Endothelial cell of umbilical vein (primary cell): ENCODE results near the gene FZD10. TPM values are rescaled to one million over a fixed set of nuclear protein-coding genes. Genes with fewer than 3 reads are reported as not detected.

Experiments
- BruUV-seq: library from RNA; stranded (reverse); fragments of 400-500 nt; replicated peaks from 2 replicates; lab custom pipeline; 2021; lab: Mats Ljungman, UMichigan
- CTCF ChIA-PET: fragments of 300-600, 350-600 bp; sonication (Branson Sonifier 250); formaldehyde crosslinking; loops from one replicate; lab custom pipeline; 2021; ENCODE audit warnings: antibody characterized with exemption, inconsistent platforms; lab: Charles Lee
- POLR2A ChIA-PET: fragments of 300-600, 350-600 bp; sonication (Branson Sonifier 250); formaldehyde crosslinking; loops from one replicate; lab custom pipeline; 2021; ENCODE audit warnings: antibody characterized with exemption, inconsistent platforms; lab: Charles Lee
- DNase-seq: peaks from one replicate; pipeline ENCODE4 v3.0.0-alpha.2; 2011; ENCODE audit warnings: low read depth, low spot score
- FAIRE-seq: peaks from 2 replicates; lab custom pipeline; 2011; peaks lifted over from hg19 to GRCh38; lab: Jason Lieb, UNC
- H2AFZ ChIP-seq: 2 replicates; pipeline ENCODE4 v1.6.0; 2012; ENCODE audit warnings: low read depth, low read length, control low read depth, inconsistent platforms
- H3K27ac ChIP-seq: 2 replicates; pipeline ENCODE4 v1.5.1; 2011; ENCODE audit warnings: low read depth, mild to moderate bottlenecking, control low read depth, low read length, moderate library complexity; ENCODE audit not compliant: insufficient read depth
- H3K27me3 ChIP-seq, 2 experiments: 2 replicates each; pipeline versions ENCODE4 v1.6.0 to v1.6.1; 2011; ENCODE audit warnings: low read length in 2 of 2, mixed read lengths in 1 of 2; ENCODE audit not compliant: control insufficient read depth in 2 of 2, insufficient read depth in 2 of 2
- H3K36me3 ChIP-seq, 2 experiments: 2 replicates in 1 of 2; 3 replicates in 1 of 2; pipeline ENCODE4 v1.5.1; 2011; ENCODE audit warnings: low read length in 2 of 2, mild to moderate bottlenecking in 1 of 2, moderate library complexity in 1 of 2; ENCODE audit not compliant: control insufficient read depth in 2 of 2, insufficient read depth in 2 of 2; ENCODE audit errors: extremely low read depth in 1 of 2
- H3K4me1 ChIP-seq: 3 replicates; pipeline ENCODE4 v1.5.1; 2011; ENCODE audit warnings: mild to moderate bottlenecking, low read length; ENCODE audit not compliant: control insufficient read depth, insufficient read depth; ENCODE audit errors: extremely low read depth
- H3K4me2 ChIP-seq: 2 replicates; pipeline ENCODE4 v1.6.1; 2011; ENCODE audit warnings: low read length, control low read depth, mixed read lengths; ENCODE audit not compliant: insufficient read depth
- H3K4me3 ChIP-seq, 3 experiments: fragments of 200-600 bp in 1 of 3; sonication (generic), shearing (Covaris generic) in 1 of 3; replicated peaks in 1 of 3; 2 replicates each; pipeline ENCODE4 v1.5.1; 2011 to 2016; ENCODE audit warnings: control low read depth in 3 of 3, low read length in 3 of 3, mild to moderate bottlenecking in 2 of 3, inconsistent platforms in 1 of 3, low read depth in 1 of 3, moderate library complexity in 1 of 3; ENCODE audit not compliant: insufficient read depth in 1 of 3
- H3K79me2 ChIP-seq: 2 replicates; pipeline ENCODE4 v1.6.0; 2012; ENCODE audit warnings: low read length, inconsistent platforms; ENCODE audit not compliant: control insufficient read depth, insufficient read depth
- H3K9ac ChIP-seq: replicated peaks from 2 replicates; pipeline ENCODE3; 2011; ENCODE audit warnings: low read length, control low read depth; ENCODE audit not compliant: insufficient read depth; ENCODE audit errors: extremely low read depth
- H3K9me1 ChIP-seq: replicated peaks from 3 replicates; pipeline ENCODE4 v1.6.0; 2011; ENCODE audit warnings: mild to moderate bottlenecking, low read length; ENCODE audit not compliant: control insufficient read depth, insufficient read depth; ENCODE audit errors: extremely low read depth
- H3K9me3 ChIP-seq: replicated peaks from 2 replicates; pipeline ENCODE4 v1.5.1; 2012; ENCODE audit warnings: low read length, inconsistent platforms; ENCODE audit not compliant: control insufficient read depth, insufficient read depth
- H4K20me1 ChIP-seq: replicated peaks from 2 replicates; pipeline ENCODE3; 2011; ENCODE audit warnings: mild to moderate bottlenecking, low read length; ENCODE audit not compliant: control insufficient read depth, insufficient read depth; ENCODE audit errors: extremely low read depth
- CTCF ChIP-seq, 2 donors: IDR thresholded peaks; 1 replicate in 1 of 2; 2 replicates in 1 of 2; pipeline ENCODE4 v1.5.1; 2011; ENCODE audit warnings: low read length in 2 of 2, mild to moderate bottlenecking in 2 of 2, moderate library complexity in 2 of 2, control low read depth in 1 of 2, inconsistent platforms in 1 of 2, low read depth in 1 of 2; ENCODE audit not compliant: insufficient read depth in 1 of 2; ENCODE audit errors: extremely low read depth in 1 of 2
- EZH2 ChIP-seq: IDR thresholded peaks from 2 replicates; pipeline ENCODE4 v1.6.1; 2012; ENCODE audit warnings: borderline replicate concordance, low read depth, mild to moderate bottlenecking, moderate library complexity, low read length, inconsistent platforms; ENCODE audit not compliant: severe bottlenecking
- FOS ChIP-seq: IDR thresholded peaks from 2 replicates; pipeline ENCODE4 v1.6.1; 2011; ENCODE audit warnings: mild to moderate bottlenecking, low read length, moderate library complexity, borderline replicate concordance; ENCODE audit not compliant: insufficient read depth
- GATA2 ChIP-seq: IDR thresholded peaks from 2 replicates; pipeline ENCODE4 v1.7.0; 2011; ENCODE audit warnings: low read depth, mild to moderate bottlenecking, moderate library complexity, mixed read lengths, low read length; ENCODE audit not compliant: insufficient read length, insufficient read depth
- JUN ChIP-seq: IDR thresholded peaks from 2 replicates; pipeline ENCODE4 v1.6.1; 2011; ENCODE audit warnings: borderline replicate concordance, low read depth; ENCODE audit not compliant: insufficient read length, insufficient read depth
- MAX ChIP-seq: IDR thresholded peaks from 2 replicates; pipeline ENCODE4 v1.6.1; 2011; ENCODE audit not compliant: insufficient read depth, insufficient read length
- MYC ChIP-seq: IDR thresholded peaks from one replicate; pipeline ENCODE4 v1.6.1; 2011; ENCODE audit warnings: mild to moderate bottlenecking, low read depth, low read length
- POLR2A ChIP-seq: IDR thresholded peaks from 2 replicates; pipeline ENCODE4 v1.6.1; 2012; ENCODE audit warnings: low read depth, mild to moderate bottlenecking, control low read depth, low read length
- POLR2AphosphoS5 ChIP-seq: IDR thresholded peaks from 2 replicates; pipeline ENCODE4 v1.6.1; 2012; ENCODE audit warnings: low read depth, mild to moderate bottlenecking, control low read depth, low read length, moderate library complexity; ENCODE audit not compliant: insufficient read depth
- dilution Hi-C: fragments of 300-500 bp; cut with MboI; formaldehyde crosslinking; loops from one replicate; pipeline ENCODE4 v1.15.0; 2019; ENCODE audit warnings: low sequenced_read_pairs; ENCODE audit not compliant: extremely low pct_ligation_motif_present
- intact Hi-C: fragments of 100-400 bp; cut with micrococcal nuclease; formaldehyde crosslinking; loops from one replicate; pipeline ENCODE4 v1.10.0; 2022
- polyA plus RNA-seq, 4 experiments: library from polyadenylated mRNA; depleted of rRNA in 3 of 4; stranded (reverse) in 3 of 4; unstranded in 1 of 4; fragments of >200 nt; gene quantifications; 2 replicates each; pipeline versions ENCODE4 v1.2.1 to v1.2.3, GENCODE V29; 2011 to 2012; ENCODE audit warnings: missing spikeins in 1 of 4
- total RNA-seq: library from RNA; stranded (reverse); gene quantifications from 2 replicates; pipeline ENCODE4 v1.2.3, GENCODE V29; 2021

FZD10 gene
- total and polyA plus RNA-seq, 2 donors (not counting 3 experiments of a cell fraction or from before 2014, with no cell fraction given): not detected

GRCh38 chr12:130169256-130169655 is 7.0 kb downstream of the FZD10 start:
- POLR2A ChIA-PET: no interaction called here
- no peaks in the 10 kb centered on the region for H3K79me2 ChIP-seq
- DNase-seq (no peak), FAIRE-seq (no peak)
- no peaks in the 10 kb centered on the region for H3K27me3 ChIP-seq
- peaks cover 2% of the 10 kb centered on the region for H3K9me3 ChIP-seq
- no peak overlapping the region for H2AFZ ChIP-seq
- H4K20me1 ChIP-seq: no peaks in the 10 kb centered on the region
- dilution Hi-C loops: no loop called here
- no peak overlapping the region for H3K9ac ChIP-seq
- H3K4me1 ChIP-seq: no peaks in the 10 kb centered on the region
- intact Hi-C loops: no loop called here
- H3K4me3 ChIP-seq: no peak overlapping the region
- H3K36me3 ChIP-seq: no peaks in the 10 kb centered on the region
- H3K4me2 ChIP-seq: no peak overlapping the region
- no peaks in the 10 kb centered on the region for H3K9me1 ChIP-seq
- TF ChIP-seq MYC (no peak), FOS (no peak), JUN (no peak), MAX (no peak), POLR2A (no peak), CTCF (IDR thresholded peaks at IDR 0.05; ENCODE audit: extremely low read depth in 1 of 2, insufficient read depth in 1 of 2, low read depth in 1 of 2, low read length in 2 of 2) (no peak), EZH2 (no peak), POLR2AphosphoS5 (no peak), GATA2 (no peak)
- CTCF ChIA-PET: no interaction called here
- BruUV-seq: no TSS peak
- no peak overlapping the region for H3K27ac ChIP-seq
